Right renal pelvis (tissue), 4 donors: ENCODE measurements around the gene MDFI. TPM values are rescaled to one million over a fixed set of nuclear protein-coding genes. Genes with fewer than 3 reads are reported as not detected.

Source experiments
- DNase-seq, 4 donors: peaks; one replicate each; pipeline ENCODE4 v3.0.0-alpha.2; 2013; ENCODE audit warnings: low read depth in 4 of 4, low spot score in 3 of 4, missing footprints in 1 of 4
- polyA plus RNA-seq, 4 donors: library from polyadenylated mRNA; unstranded; fragments of 120-200 nt; gene quantifications; one replicate each; pipeline ENCODE4 v1.2.1, GENCODE V29; 2013; ENCODE audit not compliant: insufficient read length in 4 of 4

The MDFI gene
- polyA plus RNA-seq, 4 donors = 39.6 to 48.8 (median 44.3) TPM

DNA sequence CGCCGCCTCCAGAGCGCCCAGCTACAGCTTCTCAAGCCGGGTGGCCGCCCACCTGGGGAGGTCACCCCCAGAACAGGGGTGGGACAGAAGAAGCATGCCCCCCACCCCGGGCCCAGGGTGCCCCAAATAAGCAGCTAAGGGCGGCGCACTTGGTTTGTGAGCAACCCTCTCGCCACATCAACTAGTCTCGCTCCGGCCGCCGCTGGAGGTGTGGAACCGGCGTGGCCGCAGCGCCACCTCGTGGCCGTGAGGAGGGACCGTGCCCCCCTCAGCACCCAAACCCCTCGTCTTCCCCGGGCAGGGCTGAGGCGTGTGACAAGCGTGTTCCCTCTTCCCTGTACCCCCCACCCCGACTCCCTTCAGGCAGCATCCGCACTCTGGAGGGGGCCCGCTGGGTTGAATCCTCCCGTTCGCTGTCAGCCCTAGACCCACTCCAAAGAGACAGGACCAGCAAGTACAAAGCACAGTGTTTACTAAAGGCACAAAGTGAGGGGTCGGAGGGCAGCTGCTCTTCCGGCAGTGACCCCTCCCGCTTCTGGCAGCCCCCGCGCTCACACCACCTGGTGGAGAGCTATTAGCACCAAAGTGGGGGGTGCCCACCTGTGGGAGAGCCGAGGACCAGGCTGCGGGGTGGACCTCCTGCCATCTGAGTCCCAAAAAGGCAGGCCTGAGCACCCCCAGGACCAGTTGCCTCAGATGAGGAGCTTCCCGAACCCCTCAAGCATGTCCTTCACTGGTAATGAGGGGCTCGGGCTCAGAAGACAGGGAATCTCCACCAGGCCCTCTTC, 45.4 kb downstream of the MDFI start:
- peak; percentile 54 to 74 (median 64) for DNase-seq

DNA sequence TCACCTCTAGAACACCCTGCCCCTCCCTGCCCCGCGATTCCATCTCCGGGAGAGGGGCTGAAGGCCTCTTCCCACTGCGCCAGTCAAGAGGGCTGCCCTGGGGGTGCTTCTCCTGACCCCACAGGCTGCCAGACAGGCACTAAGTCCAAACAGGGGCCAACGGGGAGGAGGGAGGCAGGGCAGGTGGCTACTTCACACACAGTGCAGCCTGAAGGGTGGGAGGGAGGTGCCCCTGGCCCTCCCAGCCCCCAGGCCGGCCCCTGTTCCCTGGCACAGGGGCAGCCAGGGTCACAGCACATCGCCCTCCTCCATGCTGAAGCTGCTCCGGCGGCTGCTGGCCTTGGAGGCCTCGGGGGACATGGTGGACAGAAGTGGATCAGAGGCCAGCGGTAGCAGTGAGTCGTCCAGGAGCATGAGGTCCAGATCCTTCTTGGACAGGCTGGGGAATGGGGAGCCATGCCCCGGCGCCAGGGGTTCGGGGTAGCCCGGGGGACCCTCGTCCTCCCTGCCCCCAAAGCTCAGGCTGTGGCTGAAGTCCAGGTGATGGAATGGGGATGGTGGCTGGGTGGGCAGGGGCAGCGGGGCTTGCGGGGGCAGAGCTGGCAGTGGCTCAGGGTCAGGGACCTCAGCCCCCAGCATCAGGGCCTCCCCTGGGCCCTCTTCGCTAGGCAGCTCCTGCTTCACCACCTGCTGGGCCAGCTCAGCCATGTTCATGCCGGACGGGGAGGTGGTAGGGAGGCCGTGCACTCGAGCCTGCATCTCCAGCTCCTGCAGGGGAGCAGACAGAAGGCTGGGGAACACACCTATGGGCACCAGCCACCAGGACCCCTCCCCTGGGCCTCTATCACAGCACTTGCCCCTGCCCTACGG, 46.3 kb downstream of the MDFI start:
- no peak for DNase-seq

DNA sequence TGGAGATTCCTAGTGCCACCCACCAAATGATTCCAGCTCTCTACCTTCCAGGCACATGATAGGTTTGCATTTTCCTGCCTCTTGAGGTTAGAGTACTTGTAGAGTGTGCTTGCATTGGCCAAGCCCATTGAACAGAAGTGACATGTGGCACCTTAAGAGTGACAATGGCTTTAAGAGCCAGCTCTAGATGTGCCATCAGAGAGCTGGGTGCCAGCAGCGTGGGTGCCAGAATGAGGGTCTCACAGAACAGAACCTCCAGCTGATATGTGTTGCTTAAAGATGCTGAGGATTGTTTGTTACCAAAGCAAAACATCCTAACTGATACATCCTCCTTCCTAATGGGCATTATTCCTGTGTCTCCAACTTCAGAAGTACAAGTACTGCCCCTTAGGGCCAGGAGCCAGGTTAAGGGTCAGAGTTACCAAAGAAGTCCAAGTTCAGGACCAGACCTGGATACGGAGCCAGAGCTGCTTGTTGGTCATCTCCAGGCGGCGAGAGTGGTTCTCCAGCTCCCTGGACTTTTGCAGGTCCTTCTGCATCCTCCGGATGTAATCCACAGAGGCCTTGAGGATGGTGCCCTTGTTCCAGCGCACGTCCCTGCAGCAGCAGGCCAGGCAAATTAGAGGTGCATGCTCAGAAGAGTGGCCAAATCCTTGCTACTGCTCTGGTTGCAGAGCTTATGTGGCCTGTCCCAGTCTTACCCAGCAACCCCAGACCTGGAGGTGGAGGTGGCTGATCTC, 47.5 kb downstream of the MDFI start:
- DNase-seq = no peak

DNA sequence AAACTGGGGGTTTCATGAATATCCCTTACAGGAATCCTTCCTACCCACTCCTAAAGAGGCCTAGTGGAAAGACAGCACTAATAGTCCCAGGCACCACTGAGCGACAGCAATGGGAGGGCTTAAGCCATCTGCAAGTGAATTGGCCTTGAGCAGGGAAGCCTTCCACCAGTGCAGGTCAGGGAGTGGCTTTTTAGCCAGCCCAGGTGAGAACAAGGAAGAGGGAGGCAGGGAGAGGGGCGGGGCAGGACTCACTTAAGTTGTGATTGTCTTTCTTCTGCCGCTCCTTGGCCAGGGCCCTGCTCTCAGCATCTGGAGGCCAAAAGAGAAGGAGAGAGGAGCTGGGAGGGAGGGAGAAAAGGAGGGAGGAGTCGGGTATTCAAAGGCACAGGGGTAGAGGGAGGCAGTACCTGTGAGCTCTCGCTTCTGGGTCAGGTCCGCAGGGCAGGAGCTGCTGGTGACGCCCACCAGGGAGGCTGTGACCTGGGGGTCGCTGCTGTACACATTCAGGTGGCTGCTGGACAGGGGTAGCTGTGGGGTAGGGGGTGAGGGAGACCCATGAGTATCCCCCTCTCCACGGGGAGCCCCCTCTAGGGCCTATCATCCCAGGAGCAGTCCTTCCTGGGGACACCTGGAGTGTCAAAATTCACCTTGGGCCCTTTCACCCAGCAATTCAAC, 49.4 kb downstream of the MDFI start:
- no peak for DNase-seq

DNA sequence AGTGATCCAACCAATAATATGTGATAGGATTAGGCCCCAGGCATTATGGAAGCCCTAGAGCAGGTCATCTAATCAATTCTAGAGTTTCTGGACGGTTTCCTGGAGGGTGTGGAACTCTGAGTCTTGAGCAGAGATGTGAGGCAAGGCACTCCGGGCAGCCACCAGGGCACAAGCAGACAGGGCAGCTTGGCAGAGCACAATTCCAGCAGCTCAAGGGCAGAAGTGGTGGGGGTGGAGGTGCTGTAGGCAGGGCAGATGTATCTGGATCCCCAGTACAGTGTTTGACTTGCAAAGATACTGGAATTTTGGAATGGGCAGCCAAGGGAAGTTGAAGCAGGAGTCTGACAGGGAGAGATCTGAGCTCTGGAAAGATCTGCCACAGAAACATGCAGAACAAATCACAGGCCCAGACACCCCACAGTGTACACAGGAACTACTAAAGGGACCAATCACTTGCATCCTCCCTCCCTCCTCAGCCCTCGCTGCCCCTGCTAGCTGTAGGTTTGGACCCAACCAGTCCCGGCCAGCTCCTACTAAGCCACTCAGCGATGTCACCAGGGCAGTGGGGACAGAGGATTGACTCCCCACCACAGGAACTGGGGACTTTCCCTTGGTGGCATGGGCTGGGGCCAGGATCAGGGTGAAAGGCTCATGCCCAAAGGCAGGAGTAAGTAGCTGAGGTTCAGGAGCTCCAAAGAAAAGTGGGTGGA, 50.1 kb downstream of the MDFI start:
- DNase-seq = no peak

DNA sequence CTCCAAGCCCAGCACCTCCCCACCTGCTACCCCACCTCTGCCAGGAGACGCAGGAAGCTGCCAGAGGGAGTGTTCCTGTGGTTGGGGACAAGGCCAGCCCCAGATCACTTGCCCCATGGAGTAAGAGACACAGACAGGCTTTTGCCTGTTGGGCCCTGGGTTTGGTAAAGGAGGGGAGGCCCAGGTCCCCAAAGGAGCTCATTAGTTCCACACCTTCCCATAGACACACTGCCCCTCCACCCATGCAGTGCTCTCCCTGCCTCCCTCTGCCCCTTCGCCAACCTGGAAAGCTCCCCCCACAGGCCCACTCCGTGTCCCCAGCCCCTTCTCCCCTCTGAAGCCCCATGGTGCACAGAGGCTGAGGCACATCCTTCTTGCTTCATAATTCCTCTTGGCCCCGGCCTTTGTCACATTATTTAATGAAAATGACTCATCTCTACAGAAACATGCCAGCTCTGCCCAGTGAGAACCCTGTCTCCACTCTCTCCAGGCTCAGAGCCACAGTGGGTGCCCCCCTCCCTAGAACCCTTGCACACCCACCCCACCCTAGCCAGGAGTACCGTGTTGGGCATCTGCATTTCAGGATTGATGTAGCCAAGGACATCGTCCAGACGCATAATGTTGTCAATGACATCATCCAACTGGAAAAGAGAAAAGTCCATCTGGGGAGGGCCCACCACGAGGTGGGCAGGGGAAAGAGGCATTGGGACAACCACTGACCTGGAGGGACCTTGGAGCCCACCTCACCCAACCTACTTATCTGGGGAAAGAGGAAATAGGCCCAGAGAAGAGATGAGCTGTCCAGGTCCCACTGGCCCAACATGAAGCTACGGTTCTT, 51.1 kb downstream of the MDFI start:
- no peak for DNase-seq

DNA sequence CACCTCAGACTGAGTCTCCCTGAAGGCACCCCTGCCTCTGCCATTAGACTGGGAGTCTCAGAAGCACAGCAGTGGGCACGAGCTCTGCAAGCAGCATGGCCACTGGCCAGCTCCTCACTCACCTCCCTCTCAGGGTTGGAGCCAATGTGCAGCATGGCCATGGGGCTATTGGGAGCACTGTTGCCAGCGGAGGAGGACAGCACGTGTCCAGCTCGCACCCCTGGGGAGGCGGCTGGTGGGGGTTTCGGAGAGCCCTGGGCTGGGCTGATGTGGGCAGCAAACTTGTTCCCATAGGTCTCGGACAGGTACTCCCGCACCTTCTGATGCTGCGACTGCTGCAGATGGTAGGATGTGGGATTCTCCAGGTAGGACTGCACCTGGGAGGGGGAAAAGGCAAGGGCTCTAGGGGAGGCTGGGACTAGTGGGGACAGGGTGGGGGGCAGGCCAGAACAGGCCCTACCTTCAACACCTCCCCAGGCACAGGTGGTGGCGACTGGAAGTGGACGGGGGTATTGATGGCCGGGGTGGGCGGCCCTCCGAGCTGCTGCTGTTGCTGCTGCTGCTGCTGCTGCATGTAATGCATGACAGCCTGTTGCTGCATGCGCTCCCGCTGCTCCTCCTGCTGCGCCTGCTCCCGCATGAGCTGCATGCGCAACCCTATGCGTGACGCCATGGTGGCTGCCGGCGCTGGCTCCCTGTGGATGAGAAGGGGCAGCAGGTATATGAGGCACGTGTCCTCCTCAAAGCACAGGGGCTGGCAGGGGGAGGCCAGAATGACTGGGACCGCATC, 52.5 kb downstream of the MDFI start:
- DNase-seq = no peak

DNA sequence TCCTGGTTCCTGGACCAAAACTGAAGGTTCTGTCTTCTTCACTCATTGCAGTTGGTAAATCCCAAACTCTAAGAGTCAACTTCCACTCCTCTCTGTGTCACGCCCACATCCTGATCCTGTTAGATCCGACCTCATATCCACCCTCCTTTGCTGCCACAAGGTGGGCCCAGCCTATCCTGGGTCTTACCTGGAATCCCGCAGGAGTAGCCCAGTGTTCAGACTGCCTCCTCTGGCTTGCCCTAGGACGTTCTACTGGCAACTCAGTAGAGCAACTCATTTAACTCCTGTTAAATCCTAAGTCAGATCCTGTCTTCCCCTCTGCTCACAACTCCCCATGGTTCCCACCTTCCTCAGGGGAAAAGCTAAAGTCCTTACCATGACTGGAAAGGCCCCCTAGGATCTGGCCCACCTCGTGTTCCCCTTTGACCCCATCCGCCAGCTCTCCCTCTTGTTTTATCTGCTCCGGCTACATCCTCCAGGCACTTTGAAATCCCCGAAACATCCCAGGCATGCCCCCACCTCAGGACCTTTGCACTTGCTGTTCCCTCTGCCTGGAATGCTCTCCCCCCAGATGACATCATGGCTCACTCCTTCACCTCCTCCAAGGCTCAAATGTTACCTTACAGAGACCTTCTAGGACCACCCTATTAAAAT, 53.3 kb downstream of the MDFI start:
- no peak for DNase-seq

DNA sequence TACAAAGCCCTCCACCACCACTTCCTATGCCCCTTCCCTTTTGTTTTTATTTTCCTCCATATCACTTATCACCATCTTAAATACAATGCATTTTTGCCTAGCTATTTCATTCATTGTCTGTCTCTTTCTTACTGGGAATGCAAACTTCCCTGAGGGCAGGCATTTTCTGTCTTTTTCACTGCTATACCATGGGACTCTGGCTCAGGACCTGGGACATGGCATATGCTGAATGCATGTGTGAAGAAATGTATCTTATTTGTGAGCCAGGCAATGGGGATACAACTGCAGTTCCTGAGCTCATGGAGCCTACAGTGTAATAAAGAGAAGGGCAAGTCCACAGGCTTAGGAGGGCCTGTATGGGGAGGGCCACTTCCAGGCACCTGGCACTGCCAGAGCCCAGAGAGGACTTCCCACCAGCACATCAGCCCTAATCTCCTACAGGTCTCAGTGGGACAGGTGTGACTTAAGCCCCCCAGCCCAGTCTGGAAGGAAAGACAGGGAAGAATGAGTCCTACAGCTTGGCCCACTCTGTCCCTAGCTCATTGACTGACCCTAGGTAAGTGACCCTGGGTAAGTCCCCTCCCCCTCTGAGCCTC, 53.9 kb downstream of the MDFI start:
- DNase-seq = no peak

DNA sequence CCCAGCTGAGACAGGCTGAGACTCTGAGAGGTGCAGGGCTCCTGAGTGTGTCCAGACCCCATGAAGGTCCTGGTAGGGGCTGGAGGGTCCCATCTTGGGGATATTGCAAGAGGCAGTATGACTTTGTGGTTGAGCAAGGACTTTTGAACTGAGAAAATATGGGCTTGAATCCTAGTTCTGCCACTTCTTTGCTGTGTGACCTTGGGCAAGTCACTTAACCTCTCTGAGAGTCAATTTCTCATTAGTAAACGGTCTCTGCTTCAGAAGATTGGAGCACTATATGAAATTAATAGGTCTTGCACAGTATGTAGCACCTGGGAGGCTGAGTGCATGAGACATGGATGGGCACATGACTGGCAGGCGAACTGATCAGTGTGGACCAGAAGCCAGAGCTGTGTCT, 54.5 kb downstream of the MDFI start:
- DNase-seq = no peak

DNA sequence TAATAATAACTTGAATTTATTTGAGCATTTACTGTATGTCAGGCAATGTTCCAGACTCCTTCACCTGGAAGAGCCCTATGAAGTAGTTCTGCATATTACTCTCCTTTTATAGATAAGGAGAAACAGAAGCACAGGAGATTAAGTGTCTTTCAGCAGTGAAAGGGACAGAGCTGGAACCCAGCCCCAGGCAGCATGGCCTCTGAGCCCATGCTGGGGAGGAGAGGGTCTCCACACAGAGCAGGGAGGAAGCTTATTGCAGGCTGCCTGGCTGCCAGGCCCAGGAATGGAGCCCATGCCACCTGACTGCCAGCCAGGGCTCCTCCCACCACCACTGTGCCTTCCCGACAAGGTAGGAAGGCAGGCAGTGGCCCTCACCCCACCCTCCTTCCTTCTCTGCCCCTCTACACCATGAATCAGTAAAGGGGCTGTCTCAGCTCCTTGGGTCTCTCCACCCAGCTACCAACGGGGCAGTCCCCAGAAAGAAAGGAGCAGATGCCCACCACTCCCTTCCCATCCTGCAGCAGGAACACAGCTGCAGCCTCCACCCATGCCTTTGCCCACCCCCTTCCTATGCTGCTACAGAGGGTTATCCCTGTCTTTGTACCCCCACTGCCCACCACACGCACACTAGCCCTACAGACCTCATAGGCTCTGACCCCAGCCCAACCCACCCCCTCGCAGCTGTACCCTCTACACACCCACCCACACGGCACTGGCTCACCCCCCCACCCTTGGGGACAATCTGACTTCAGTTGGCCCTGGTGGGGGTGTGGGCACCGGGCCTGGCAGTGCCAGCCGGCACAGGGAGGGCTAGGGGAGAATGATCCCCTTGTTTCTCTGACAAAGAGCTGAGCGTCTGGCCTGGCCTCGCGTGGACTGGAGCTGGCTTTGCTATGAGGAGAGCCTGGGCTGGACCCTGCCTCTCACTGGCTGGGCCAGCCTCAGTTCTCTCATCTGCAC, 55.3 kb downstream of the MDFI start:
- DNase-seq = no peak

DNA sequence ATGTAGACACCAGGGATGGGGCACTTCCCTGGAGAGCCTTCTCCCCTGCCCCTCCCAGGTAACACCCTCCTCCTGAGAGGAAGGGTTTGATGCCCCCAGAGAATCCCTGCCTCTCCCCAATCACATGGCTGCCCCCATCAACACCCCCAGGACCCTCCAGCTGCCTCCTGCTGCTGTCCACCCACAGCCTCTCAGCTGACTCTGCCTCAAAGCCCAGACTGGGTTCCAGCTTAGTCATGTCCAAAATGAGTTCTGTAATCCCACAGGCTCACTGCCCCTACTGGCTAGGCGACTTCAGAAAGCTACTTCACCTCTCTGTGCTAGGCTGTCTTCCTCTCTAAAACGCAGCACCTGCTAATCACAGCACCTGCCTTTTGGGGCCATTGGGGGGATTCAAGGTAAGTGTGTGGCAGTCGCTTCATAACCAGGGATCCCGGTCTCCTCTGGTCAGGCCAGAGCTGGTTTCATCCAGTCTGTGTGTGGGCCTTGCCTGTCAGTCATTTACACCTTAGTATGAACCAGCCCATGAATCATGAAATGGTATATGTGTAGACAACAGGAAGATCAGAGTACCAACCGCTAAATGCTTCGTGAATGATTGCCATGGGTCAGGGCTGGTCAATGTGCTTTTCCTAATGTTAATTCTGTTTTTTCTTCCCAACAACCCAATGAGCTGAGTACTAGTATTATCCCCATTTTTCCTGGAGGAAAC, 56.7 kb downstream of the MDFI start:
- DNase-seq = no peak

DNA sequence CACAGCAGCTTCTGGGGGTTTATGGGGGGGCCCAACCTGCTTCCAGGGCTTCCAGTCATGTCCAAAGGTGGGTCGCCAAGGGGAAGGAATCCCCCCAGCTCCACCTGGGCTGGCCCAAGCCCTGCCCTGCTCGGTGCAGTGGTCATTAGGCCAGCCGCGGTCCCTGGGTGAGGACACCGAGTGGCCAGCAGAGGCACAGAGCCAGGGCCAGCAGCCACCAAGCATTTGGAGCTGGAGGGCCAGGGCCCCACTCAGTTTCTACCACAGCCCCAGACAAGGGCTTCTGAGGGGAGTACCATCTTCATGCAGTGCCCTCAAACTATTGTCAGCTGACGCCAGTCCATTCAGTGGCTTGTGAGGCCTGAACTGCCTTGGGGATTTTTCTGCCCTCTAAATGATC, 57.6 kb downstream of the MDFI start:
- no peak for DNase-seq

DNA sequence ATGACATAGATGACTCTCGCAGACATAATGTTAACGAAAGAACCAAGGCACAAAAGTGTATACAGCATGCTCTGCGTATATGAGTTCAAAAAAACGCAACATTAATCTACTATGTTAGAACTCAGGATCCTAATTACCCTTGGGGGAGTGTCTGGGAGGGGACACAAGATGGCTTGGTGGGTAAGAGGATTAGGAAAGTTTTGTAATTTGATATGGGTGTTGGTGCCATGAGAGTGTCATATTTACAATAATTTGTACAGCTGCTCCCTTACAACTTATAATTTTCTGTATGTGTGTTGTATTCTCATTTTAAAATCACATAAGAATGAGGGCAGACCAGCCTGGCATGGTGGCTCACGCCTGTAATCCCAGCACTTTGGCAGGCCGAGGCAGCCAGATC, 58.5 kb downstream of the MDFI start:
- no peak for DNase-seq

DNA sequence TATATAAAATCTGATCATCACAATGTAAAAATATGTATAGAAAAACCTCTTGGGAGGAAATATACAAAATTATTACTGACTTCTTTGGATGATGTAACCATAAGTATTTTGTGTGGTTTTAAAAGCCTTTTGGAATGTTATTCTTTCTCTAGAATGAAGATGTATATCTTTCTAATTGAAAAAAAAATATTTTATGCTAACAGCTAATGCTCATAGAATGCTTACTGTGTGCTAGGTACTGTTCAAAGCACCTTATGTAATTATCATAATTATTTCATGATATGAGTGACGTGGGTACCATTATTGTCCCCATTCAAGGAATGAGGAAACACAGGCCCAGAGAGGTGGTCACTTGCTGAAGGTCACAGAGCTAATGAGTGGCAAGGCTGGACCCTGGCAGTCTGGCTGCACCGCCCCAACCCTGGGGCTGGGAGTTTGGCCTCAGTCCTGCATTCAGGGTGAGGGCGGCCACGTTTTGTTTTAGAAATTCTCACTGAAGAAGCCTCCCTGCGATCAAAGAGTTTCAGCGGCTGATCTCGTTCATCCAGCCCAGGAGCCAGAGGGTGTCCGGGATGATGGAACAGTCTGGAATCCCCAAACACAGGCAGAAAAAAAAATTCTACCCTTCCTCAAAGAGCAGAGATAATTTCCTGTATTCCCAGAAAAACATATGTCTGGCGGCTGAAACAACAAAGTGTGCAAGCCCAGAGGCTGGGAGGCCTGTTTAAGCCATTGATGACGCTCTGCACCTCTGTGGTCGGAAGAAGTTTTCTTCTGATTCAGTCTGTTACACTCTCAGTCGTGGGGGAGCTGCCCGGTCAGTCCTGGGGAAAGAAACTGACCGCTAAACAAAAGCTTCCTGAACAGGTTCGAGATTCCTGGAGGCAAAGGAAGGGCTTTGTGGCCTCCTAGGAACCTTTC, 59.9 kb downstream of the MDFI start:
- no peak for DNase-seq
